T-cell (primary cell): ENCODE results near the gene ALDOA. TPM values are rescaled to one million over a fixed set of nuclear protein-coding genes. Genes with fewer than 3 reads are reported as not detected.
A peak's percentile ranks its signal among the peaks of the same experiment; 100 is the strongest.
"Not testable (repeated sequence)": the region's sequence is repeated elsewhere in the genome, so short reads cannot be mapped to it uniquely, and the experiment has no call there.

ENCODE experiments used
- ATAC-seq, 4 experiments: fragments of 200-7000 bp in 3 of 4; fragments of 150-1000 bp in 1 of 4; cut with Tn5 transposase; replicated peaks in 1 of 4; 1 replicate in 3 of 4; 2 replicates in 1 of 4; pipeline ENCODE4 v1.10.0; 2021; ENCODE audit warnings: moderate library complexity in 3 of 4, mild to moderate bottlenecking in 2 of 4, moderate number of reproducible peaks in 1 of 4
- CTCF ChIA-PET, 2 donors: fragments of 300-600 bp; sonication (Branson Sonifier 250); formaldehyde crosslinking; loops; one replicate each; lab custom pipeline; 2022; ENCODE audit warnings: antibody characterized with exemption in 2 of 2; lab: Charles Lee
- POLR2A ChIA-PET, 2 donors: fragments of 300-600 bp; sonication (Branson Sonifier 250); formaldehyde crosslinking; loops; one replicate each; lab custom pipeline; 2022; ENCODE audit warnings: antibody characterized with exemption in 2 of 2; lab: Charles Lee
- DNase-seq, 35 experiments: peaks; one replicate each; pipeline versions ENCODE4 v3.0.0 to v3.0.0-alpha.2; 2013 to 2023
- H3K27ac ChIP-seq: one replicate; pipeline ENCODE4 v1.5.1; 2013; ENCODE audit warnings: low read length
- H3K27me3 ChIP-seq, 2 experiments: replicated peaks in 1 of 2; 1 replicate in 1 of 2; 2 replicates in 1 of 2; pipeline versions ENCODE4 v1.6.1 to v1.7.0; 2013; ENCODE audit warnings: low read length in 1 of 2, mixed read lengths in 1 of 2; ENCODE audit not compliant: control insufficient read depth in 2 of 2, insufficient read depth in 2 of 2; ENCODE audit errors: extremely low read depth in 1 of 2
- H3K36me3 ChIP-seq, 2 donors: 1 replicate in 1 of 2; 2 replicates in 1 of 2; pipeline versions ENCODE4 v1.6.1 to v1.7.0; 2013; ENCODE audit warnings: low read length in 1 of 2; ENCODE audit not compliant: control insufficient read depth in 2 of 2, insufficient read depth in 1 of 2; ENCODE audit errors: extremely low read depth in 1 of 2
- H3K4me1 ChIP-seq, 2 experiments: 1 replicate in 1 of 2; 2 replicates in 1 of 2; pipeline versions ENCODE4 v1.6.1 to v1.7.0; 2013; ENCODE audit warnings: low read length in 2 of 2, mixed read lengths in 1 of 2; ENCODE audit not compliant: insufficient read depth in 2 of 2, control insufficient read depth in 1 of 2; ENCODE audit errors: extremely low read depth in 1 of 2
- H3K4me3 ChIP-seq, 2 donors: 1 replicate in 1 of 2; 2 replicates in 1 of 2; pipeline versions ENCODE4 v1.5.1 to v1.7.0; 2013; ENCODE audit warnings: mild to moderate bottlenecking in 2 of 2, low read length in 1 of 2, moderate library complexity in 1 of 2; ENCODE audit not compliant: control insufficient read depth in 1 of 2; ENCODE audit errors: extremely low read depth in 1 of 2
- H3K9me3 ChIP-seq: 2 replicates; pipeline ENCODE4 v1.7.0; 2013
- H3K27ac Mint-ChIP-seq, 2 donors: one replicate each; pipeline ENCODE4 v1.8.0; 2020 to 2021; ENCODE audit warnings: mild to moderate bottlenecking in 2 of 2, mixed read lengths in 2 of 2
- H3K27me3 Mint-ChIP-seq, 2 donors: one replicate each; pipeline ENCODE4 v1.8.0; 2021 to 2022; ENCODE audit warnings: mixed read lengths in 2 of 2
- H3K36me3 Mint-ChIP-seq: one replicate; pipeline ENCODE4 v1.8.0; 2021; ENCODE audit warnings: mixed read lengths
- H3K4me1 Mint-ChIP-seq, 3 donors: one replicate each; pipeline ENCODE4 v1.8.0; 2020 to 2022; ENCODE audit warnings: mixed read lengths in 3 of 3, mild to moderate bottlenecking in 1 of 3
- H3K4me3 Mint-ChIP-seq, 3 donors: one replicate each; pipeline ENCODE4 v1.8.0; 2020 to 2022; ENCODE audit warnings: mild to moderate bottlenecking in 3 of 3, mixed read lengths in 3 of 3, moderate library complexity in 3 of 3
- H3K9me3 Mint-ChIP-seq, 3 donors: one replicate each; pipeline ENCODE4 v1.8.0; 2020 to 2022; ENCODE audit warnings: mixed read lengths in 3 of 3
- WGBS: methylation state at CpG from one replicate; pipeline ENCODE4 v1.1.5; 2013; ENCODE audit warnings: missing lambda C conversion rate; ENCODE audit not compliant: insufficient coverage; 5-methylcytosine and 5-hydroxymethylcytosine counted together
- total RNA-seq, 35 experiments: library from RNA in 6 of 35; stranded (reverse) in 6 of 35; fragments of 120-200 nt in 1 of 35; gene quantifications; one replicate each; pipeline versions ENCODE4 v1.2.1 to v1.2.4 and lab custom pipeline; 2013 to 2026

Gene ALDOA
- total RNA-seq (100 to 1,000 TPM; 367 to 715 (median 567) TPM), total RNA-seq (lab: John Stamatoyannopoulos, UW) (8.3 to 18.0 (median 12.3) reads per million in 29 experiments)
- 387 TPM for total RNA-seq (2013)

DNA sequence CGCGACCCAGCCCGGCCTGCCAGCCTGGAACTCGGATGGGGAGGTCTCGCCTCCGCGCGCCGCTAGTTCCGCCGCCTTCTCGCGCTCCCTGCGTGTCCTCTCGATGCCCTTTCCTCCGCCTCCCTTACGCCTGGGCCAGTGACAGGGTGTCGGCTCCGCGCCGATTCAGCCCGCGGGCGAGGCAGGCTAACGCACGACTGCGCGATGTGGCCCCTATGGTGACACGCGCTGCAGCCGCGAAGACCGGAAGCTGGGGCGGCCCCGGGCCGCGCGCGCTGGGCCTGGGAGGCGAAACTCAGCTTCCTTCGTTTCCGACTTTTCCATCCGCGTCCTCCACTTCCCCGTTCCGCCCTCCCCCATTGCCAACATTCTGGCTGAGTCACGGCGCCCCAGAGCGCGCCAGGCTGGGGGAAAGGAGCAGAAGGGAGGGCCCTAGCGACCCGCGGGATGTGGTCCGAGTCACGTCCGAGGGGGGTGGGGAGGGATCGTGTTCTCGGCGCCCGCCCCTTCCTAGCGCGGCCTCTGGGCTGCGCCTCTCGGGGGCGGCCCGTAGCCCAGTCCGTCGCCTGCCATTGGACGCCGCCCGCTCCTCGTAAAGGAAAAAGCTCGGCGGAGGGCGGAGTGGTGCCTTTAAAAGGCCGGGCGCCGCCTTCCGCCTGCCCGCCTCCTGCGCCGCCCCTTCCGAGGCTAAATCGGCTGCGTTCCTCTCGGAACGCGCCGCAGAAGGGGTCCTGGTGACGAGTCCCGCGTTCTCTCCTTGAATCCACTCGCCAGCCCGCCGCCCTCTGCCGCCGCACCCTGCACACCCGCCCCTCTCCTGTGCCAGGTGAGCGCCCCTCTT is at the start of gene ALDOA:
Gene ALDOA (plus strand): TSS at position 659 of the 841 bp plus-strand sequence. CDS start 1,138 bp downstream, outside the sequence.
- Histone ChIP-seq H3K36me3 (peaks cover 14 to 35% of the 10 kb centered on the region in 2 donors), H3K4me3 (peak within 1 kb of the TSS; percentile 95 to 96), H3K27ac (peak within 1 kb of the TSS; percentile 93), H3K27me3 (no peaks in the 10 kb centered on the region), H3K4me1 (peaks cover 14 to 61% of the 10 kb centered on the region in 2 experiments), H3K9me3 (no peaks in the 10 kb centered on the region)
- Mint-ChIP-seq H3K4me3 (peak within 1 kb of the TSS; percentile 94 to 99 (median 98)), H3K4me1 (peaks cover 30 to 39% (median 39%) of the 10 kb centered on the region in 3 donors), H3K9me3 (no peaks in the 10 kb centered on the region), H3K27me3 (no peaks in the 10 kb centered on the region), H3K36me3 (peaks cover 27% of the 10 kb centered on the region), H3K27ac (peak within 1 kb of the TSS; percentile 98)
- peak; percentile 83 to 88 (median 86) for ATAC-seq
- ChIA-PET POLR2A (interaction anchor here in 1 of 2 donors (1.6 kb wide), 1 partner anchor 11 kb away, joined by 6 read pairs; the partner anchor contains the start of gene PPP4C), CTCF (interaction anchor here (0.5 to 1.7 kb wide), 3 partner anchors 10 to 26 kb away, joined by 3 to 12 read pairs (median 4); partner anchors contain the start of gene TBX6 (in 1 of the 2))
- DNase-seq, result peak; percentile 87 to 96 (median 91)
- under 1% methylated on average over 77 of the region's 99 CpGs for WGBS

GRCh38 chr16:30016555-30017276 is 48.8 kb upstream of the ALDOA start:
- Mint-ChIP-seq H3K4me1 (peaks cover 11 to 16% (median 11%) of the 10 kb centered on the region in 3 donors), H3K9me3 (no peaks in the 10 kb centered on the region), H3K4me3 (no peak overlapping the region), H3K27me3 (peaks cover 4 to 5% of the 10 kb centered on the region in 2 donors), H3K27ac (no peak overlapping the region), H3K36me3 (no peaks in the 10 kb centered on the region)
- no peak for DNase-seq
- Histone ChIP-seq H3K4me3 (no peak overlapping the region), H3K27ac (no peak overlapping the region), H3K36me3 (no peaks in the 10 kb centered on the region), H3K27me3 (peaks cover 0 to 30% of the 10 kb centered on the region in 2 experiments), H3K4me1 (peaks cover 4 to 15% of the 10 kb centered on the region in 2 experiments), H3K9me3 (no peaks in the 10 kb centered on the region)
- WGBS, result 82% methylated on average over 2 of the region's 8 CpGs
- CTCF ChIA-PET, result no interaction called here
- POLR2A ChIA-PET, result interaction anchor here in 1 of 2 donors (0.6 kb wide), 2 partner anchors 37 to 1050 kb away, joined by 8 to 9 read pairs; no protein-coding TSS in a partner anchor
- ATAC-seq, result no peak

- ChIA-PET CTCF (no interaction called here), POLR2A (interaction anchor here in 1 of 2 donors (0.7 kb wide), 1 partner anchor 42 kb away, joined by 6 read pairs; no protein-coding TSS in a partner anchor)
- Histone ChIP-seq H3K9me3 (no peaks in the 10 kb centered on the region), H3K27ac (no peak overlapping the region), H3K36me3 (no peaks in the 10 kb centered on the region), H3K4me1 (peaks cover 4 to 13% of the 10 kb centered on the region in 2 experiments), H3K27me3 (peaks cover 0 to 27% of the 10 kb centered on the region in 2 experiments), H3K4me3 (no peak overlapping the region)
- Mint-ChIP-seq H3K9me3 (no peaks in the 10 kb centered on the region), H3K27me3 (no peaks in the 10 kb centered on the region), H3K4me1 (peaks cover 6 to 11% (median 9%) of the 10 kb centered on the region in 3 donors), H3K27ac (no peak overlapping the region), H3K4me3 (no peak overlapping the region), H3K36me3 (no peaks in the 10 kb centered on the region)
- ATAC-seq (no peak), DNase-seq (no peak)
- no CpG with 5 or more reads among the region's 2 CpGs for WGBS
These were observed 48.3 kb upstream of the ALDOA start for GRCh38 chr16:30017277-30017656.

DNA sequence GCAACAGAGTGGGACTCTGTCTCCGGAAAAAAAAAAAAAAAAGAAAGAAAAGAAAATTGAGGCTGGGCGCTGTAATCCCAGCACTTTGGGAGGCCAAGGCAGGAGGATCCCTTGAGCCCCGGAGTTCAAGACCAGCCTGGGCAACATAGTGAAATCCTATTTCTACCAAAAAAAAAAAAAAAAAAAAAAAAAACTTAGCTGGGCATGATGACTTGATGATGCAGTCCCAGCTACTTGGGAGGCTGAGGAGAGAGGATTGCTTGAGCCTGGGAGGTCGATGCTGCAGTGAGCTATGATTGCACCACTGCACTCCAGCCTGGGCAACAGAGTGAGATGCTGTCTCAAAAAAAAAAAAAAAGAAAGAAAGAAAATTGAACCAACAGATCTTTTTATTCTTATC is 47.6 kb upstream of the ALDOA start:
- ATAC-seq, H3K27ac ChIP-seq, H3K9me3 ChIP-seq, H3K27me3 Mint-ChIP-seq, H3K27ac Mint-ChIP-seq, H3K4me3 ChIP-seq, H3K36me3 Mint-ChIP-seq, DNase-seq, H3K9me3 Mint-ChIP-seq, H3K36me3 ChIP-seq, CTCF ChIA-PET, H3K4me3 Mint-ChIP-seq: not testable (repeated sequence)
- POLR2A ChIA-PET, result interaction anchor here in 1 of 2 donors (0.7 kb wide), 2 partner anchors 42 to 317 kb away, joined by 4 to 6 read pairs; no protein-coding TSS in a partner anchor
- H3K4me1 Mint-ChIP-seq, result peaks cover 6 to 11% (median 9%) of the 10 kb centered on the region in 3 donors
- Histone ChIP-seq H3K27me3 (peaks cover 0 to 21% of the 10 kb centered on the region in 2 experiments), H3K4me1 (peaks cover 4 to 13% of the 10 kb centered on the region in 2 experiments)
- WGBS, result no CpG with 5 or more reads among the region's 4 CpGs

- Histone ChIP-seq H3K27ac (no peak overlapping the region), H3K4me1 (peaks cover 4 to 13% of the 10 kb centered on the region in 2 experiments), H3K27me3 (peaks cover 0 to 23% of the 10 kb centered on the region in 2 experiments), H3K4me3 (no peak overlapping the region), H3K36me3 (no peaks in the 10 kb centered on the region), H3K9me3 (no peaks in the 10 kb centered on the region)
- H3K27me3 Mint-ChIP-seq, result no peaks in the 10 kb centered on the region
- ATAC-seq, result no peak
- no peaks in the 10 kb centered on the region for H3K36me3 Mint-ChIP-seq
- no peak for DNase-seq
- H3K4me1 Mint-ChIP-seq, result peaks cover 6 to 11% (median 9%) of the 10 kb centered on the region in 3 donors
- CTCF ChIA-PET, result no interaction called here
- H3K4me3 Mint-ChIP-seq, result peak overlapping the region in 1 of 3 donors; percentile 9
- POLR2A ChIA-PET, result no interaction called here
- WGBS, result 53% methylated on average over 2 of the region's 4 CpGs
- H3K27ac Mint-ChIP-seq, result no peak overlapping the region
- H3K9me3 Mint-ChIP-seq, result no peaks in the 10 kb centered on the region
These were observed 46.8 kb upstream of the ALDOA start for GRCh38 chr16:30018731-30019158.

DNA sequence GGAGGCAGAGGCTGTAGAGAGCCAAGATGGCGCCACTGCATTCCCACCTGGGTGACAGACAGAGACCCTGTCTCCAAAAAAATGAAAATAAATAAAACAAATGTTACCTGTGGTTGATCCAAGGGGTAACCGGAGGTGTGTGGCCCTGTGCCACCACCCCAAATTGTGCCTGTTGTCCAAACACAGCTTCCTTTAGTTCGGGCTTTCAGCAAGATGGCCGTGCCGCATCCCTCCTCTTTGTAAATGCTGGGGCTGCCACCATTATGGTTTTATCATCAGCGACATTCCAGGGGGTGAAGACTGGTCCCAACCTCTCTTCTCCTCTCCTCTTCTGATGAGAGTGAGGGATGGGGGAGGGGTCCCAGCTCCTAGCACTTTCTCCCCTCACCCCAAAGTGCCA is 42.7 kb upstream of the ALDOA start, which contains the start of gene C16orf92:
Gene C16orf92 (plus strand): TSS at position 312 of the 400 bp plus-strand sequence. CDS start 143 bp downstream, outside the sequence.
- ATAC-seq, result no peak
- no peak within 1 kb of the TSS for H3K4me3 ChIP-seq
- no peaks in the 10 kb centered on the region for H3K9me3 ChIP-seq
- no peaks in the 10 kb centered on the region for H3K36me3 Mint-ChIP-seq
- peaks cover 8 to 11% (median 9%) of the 10 kb centered on the region in 3 donors for H3K4me1 Mint-ChIP-seq
- peaks cover 14 to 24% of the 10 kb centered on the region in 2 donors for H3K27me3 Mint-ChIP-seq
- ChIA-PET POLR2A (no interaction called here), CTCF (no interaction called here)
- H3K27me3 ChIP-seq, result peaks cover 0 to 60% of the 10 kb centered on the region in 2 experiments
- no peak for DNase-seq
- H3K27ac ChIP-seq, result no peak within 1 kb of the TSS
- H3K27ac Mint-ChIP-seq, result no peak within 1 kb of the TSS
- no peaks in the 10 kb centered on the region for H3K9me3 Mint-ChIP-seq
- peaks cover 4 to 13% of the 10 kb centered on the region in 2 experiments for H3K4me1 ChIP-seq
- H3K36me3 ChIP-seq, result no peaks in the 10 kb centered on the region
- no peak within 1 kb of the TSS for H3K4me3 Mint-ChIP-seq
- WGBS, result 100% methylated on average over 2 of the region's 6 CpGs
